Fibroblast of skin of left quadriceps (primary cell): ENCODE measurements around the gene LMNTD2.
A peak's percentile ranks its signal among the peaks of the same experiment; 100 is the strongest.

Experiments
- DNase-seq, 2 experiments: peaks; one replicate each; pipeline ENCODE4 v3.0.0-alpha.2; 2013; ENCODE audit warnings: low read depth in 2 of 2

The LMNTD2 gene

GRCh38 chr11:554428-555226 is 5.9 kb downstream of the LMNTD2 start:
- DNase-seq = no peak

GRCh38 chr11:553988-554340 is 6.6 kb downstream of the LMNTD2 start:
- DNase-seq = no peak

- DNase-seq = no peak
Measured at GRCh38 chr11:553083-553987, 7.2 kb downstream of the LMNTD2 start.

GRCh38 chr11:551596-551995 is 8.9 kb downstream of the LMNTD2 start:
- no peak for DNase-seq

- no peak for DNase-seq
Measured at GRCh38 chr11:551131-551530, 9.4 kb downstream of the LMNTD2 start.

- no peak for DNase-seq
Measured at GRCh38 chr11:550746-551085, 9.8 kb downstream of the LMNTD2 start.

- no peak for DNase-seq
Measured at GRCh38 chr11:550021-550745, 10.4 kb downstream of the LMNTD2 start.

- DNase-seq = no peak
Measured at GRCh38 chr11:548700-549603, 11.6 kb downstream of the LMNTD2 start.

GRCh38 chr11:545171-545570 is 15.4 kb downstream of the LMNTD2 start:
- DNase-seq = no peak

GRCh38 chr11:544817-545166 is 15.7 kb downstream of the LMNTD2 start:
- DNase-seq = no peak

- DNase-seq = no peak
Measured at GRCh38 chr11:541433-541885, 19.1 kb downstream of the LMNTD2 start.

- DNase-seq = no peak
Measured at GRCh38 chr11:540583-541432, 19.7 kb downstream of the LMNTD2 start.

- no peak for DNase-seq
Measured at GRCh38 chr11:539971-540481, 20.5 kb downstream of the LMNTD2 start.

- DNase-seq = no peak
Measured at GRCh38 chr11:538431-539051, 22.0 kb downstream of the LMNTD2 start.

GRCh38 chr11:537622-538430 is 22.7 kb downstream of the LMNTD2 start:
- no peak for DNase-seq

GRCh38 chr11:536841-537621 is 23.5 kb downstream of the LMNTD2 start, which contains the start of gene LRRC56:
LRRC56 (plus strand) TSS chr11:537527; CDS start chr11:540685, 3,158 bp downstream.
- peak; percentile 46 to 47 for DNase-seq

- DNase-seq = peak; percentile 86 to 87
Measured at GRCh38 chr11:535519-536454, 24.8 kb downstream of the LMNTD2 start, which contains the start of gene HRAS. HRAS (minus strand) TSS chr11:535576.
